LNCAP (cell line): ENCODE results near the gene KIF13A.

Source experiments
- TF ChIP-seq, protein P1 (sequence below): fragments of 450-650 bp; IDR thresholded peaks from 2 replicates; pipeline ENCODE4 v1.5.1; 2017; ENCODE audit warnings: mild to moderate bottlenecking

The KIF13A gene

DNA sequence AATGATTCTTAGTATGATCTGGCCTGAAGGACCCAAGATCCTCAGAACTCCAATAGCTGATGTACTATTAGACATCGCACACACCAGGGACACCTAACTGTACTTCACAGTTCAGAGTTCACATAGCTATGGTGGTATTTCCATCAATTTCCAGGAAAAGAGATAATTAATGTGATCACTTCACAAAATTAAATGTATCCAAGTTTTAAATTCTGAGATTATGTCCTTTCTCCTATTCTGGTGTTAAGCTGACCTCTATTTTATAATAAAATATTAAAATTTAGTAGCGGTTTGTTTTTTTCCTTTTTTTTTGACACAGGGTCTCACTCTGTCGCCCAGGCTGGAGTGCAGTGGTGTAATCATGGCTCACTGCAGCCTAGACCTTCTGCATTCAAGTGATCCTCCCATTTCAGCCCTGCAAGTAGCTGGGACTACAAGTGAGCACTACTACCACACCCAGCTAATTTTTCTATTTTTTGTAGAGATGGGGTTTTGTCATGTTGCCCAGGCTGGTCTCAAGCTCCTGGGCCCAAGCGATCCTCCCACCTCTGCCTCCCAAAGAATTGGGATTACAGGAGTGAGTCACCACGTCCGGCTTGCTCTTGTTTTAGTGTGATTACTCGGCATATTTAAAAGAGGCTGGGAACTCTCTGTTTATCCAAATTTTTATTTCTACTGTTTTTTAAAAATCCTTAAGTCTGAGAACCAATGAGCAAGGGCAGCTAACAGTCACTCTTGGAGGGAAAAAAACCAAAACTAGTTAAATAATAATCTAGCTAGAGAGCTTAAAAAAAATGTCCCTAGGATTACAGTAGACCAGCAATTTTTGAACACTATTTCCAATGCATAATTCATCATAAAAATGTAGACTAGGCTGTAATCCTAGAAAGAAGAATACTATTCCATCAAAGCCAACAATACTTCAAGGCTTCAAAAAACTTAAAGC lies 16.0 kb downstream of the KIF13A start:
- TF ChIP-seq, protein P1, sequence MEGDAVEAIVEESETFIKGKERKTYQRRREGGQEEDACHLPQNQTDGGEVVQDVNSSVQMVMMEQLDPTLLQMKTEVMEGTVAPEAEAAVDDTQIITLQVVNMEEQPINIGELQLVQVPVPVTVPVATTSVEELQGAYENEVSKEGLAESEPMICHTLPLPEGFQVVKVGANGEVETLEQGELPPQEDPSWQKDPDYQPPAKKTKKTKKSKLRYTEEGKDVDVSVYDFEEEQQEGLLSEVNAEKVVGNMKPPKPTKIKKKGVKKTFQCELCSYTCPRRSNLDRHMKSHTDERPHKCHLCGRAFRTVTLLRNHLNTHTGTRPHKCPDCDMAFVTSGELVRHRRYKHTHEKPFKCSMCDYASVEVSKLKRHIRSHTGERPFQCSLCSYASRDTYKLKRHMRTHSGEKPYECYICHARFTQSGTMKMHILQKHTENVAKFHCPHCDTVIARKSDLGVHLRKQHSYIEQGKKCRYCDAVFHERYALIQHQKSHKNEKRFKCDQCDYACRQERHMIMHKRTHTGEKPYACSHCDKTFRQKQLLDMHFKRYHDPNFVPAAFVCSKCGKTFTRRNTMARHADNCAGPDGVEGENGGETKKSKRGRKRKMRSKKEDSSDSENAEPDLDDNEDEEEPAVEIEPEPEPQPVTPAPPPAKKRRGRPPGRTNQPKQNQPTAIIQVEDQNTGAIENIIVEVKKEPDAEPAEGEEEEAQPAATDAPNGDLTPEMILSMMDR: no peak

DNA sequence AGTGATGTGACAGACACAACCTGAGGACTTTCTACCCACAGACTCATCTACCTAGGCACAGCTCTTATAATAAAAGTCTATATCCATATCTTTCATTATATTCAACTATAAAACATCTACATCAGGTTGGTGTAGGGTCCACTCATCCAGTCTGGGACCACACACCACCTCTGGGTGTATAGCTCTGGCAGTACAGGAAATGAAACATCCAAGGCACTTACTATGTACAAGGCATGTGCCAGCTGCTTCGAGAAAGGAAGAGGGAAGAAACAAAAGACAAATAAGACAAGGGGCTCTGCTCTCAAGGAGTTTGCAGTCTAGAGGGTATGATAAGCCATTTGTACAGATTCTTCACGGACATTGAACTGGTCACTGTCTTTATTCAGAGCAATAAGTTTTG lies 18.6 kb downstream of the KIF13A start:
- TF ChIP-seq, protein P1: no peak

DNA sequence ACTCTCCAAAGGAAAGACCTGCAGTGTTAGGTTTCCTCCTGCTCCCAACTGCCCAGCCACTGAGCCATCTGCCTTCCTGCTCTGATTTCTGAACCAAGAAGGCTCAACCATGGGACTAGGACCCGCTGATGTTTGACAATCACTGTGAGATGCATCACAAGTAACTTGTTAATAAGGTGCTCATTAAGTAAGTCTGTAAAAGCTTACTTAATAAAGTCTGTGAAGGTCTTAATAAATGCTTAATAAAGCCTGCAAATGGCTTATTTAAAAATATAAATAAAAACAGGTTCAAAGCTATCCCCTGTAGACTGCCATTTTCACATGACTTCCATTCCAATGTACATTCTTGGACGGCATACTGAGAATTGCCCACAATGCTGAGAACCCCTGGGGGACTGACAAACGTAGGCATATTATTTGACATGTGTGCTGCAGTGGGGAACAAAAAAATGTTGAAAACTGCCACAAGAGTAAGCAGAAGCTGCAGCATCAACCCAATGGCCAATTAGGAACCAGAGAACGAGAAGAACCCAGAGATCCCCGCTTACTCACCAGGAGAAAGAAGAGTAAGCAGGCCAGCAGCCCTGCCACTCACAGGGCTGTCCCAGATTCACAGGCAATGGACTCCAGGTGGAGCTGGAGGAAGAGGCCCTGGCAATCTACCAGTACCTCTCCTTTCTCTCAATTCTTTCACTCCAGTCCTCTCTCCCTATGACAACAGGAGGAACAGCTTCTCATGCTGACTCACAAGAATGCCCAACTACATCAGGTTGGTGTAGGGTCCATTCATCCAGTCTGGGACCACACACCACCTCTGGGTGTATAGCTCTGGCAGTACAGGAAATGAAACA lies 19.5 kb downstream of the KIF13A start:
- TF ChIP-seq, protein P1: no peak

- TF ChIP-seq, protein P1: no peak
These were observed 21.0 kb downstream of the KIF13A start for GRCh38 chr6:17966451-17966850.

DNA sequence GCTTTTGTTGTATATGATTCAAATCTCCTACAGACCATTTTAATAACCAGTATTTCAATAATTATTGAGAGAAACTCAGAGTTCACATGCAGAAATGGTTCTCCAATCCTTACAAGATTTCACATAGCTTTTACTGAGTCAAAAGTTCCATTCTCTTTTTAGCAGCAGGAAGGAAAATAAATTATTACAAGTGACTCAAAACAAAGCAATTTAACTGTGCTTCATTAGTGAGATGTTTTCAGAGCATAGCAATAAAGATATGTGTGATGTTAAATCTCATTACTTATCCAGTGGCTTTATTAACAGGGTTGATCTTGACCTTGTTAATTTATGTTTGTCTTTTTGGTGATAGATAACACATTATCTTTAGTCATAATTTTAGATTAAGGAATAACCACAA lies 22.0 kb downstream of the KIF13A start:
- TF ChIP-seq, protein P1: no peak

- TF ChIP-seq, protein P1: no peak
These were observed 22.8 kb downstream of the KIF13A start for GRCh38 chr6:17964633-17965032.

GRCh38 chr6:17962436-17963031 lies 24.9 kb downstream of the KIF13A start:
- TF ChIP-seq, protein P1: no peak
